Stimulated activated CD4-positive, alpha-beta T cell treated with anti-CD3 and anti-CD28 coated beads, Interleukin-15, amount 100 ng/mL, for 24 hours (primary cell): ENCODE results near the gene HESX1.

Experiments
- DNase-seq: peaks from one replicate; pipeline ENCODE4 v3.0.0-alpha.2; 2020

The HESX1 gene

DNA sequence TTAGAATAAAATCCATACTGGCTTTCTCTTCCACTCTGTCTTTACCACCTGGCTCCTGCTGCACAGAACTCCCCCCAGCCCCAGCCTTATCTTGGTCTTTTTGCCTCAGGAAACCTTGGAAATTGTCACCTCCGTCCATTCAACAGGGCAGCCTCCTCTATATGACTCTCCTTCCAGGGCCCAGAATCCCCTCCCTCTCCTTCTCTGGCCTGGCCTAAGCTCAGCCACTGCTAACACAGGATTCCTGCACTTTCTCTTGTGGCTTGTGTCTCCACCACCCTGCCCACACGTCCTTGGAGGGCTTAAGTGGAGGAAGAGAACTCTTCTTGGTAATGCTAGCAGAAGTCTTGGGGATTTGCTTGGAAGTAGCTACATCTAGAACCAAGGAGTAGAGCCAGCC is 33.1 kb downstream of the HESX1 start:
- no peak for DNase-seq

- no peak for DNase-seq
These were observed 34.1 kb downstream of the HESX1 start for GRCh38 chr3:57165641-57166040.

DNA sequence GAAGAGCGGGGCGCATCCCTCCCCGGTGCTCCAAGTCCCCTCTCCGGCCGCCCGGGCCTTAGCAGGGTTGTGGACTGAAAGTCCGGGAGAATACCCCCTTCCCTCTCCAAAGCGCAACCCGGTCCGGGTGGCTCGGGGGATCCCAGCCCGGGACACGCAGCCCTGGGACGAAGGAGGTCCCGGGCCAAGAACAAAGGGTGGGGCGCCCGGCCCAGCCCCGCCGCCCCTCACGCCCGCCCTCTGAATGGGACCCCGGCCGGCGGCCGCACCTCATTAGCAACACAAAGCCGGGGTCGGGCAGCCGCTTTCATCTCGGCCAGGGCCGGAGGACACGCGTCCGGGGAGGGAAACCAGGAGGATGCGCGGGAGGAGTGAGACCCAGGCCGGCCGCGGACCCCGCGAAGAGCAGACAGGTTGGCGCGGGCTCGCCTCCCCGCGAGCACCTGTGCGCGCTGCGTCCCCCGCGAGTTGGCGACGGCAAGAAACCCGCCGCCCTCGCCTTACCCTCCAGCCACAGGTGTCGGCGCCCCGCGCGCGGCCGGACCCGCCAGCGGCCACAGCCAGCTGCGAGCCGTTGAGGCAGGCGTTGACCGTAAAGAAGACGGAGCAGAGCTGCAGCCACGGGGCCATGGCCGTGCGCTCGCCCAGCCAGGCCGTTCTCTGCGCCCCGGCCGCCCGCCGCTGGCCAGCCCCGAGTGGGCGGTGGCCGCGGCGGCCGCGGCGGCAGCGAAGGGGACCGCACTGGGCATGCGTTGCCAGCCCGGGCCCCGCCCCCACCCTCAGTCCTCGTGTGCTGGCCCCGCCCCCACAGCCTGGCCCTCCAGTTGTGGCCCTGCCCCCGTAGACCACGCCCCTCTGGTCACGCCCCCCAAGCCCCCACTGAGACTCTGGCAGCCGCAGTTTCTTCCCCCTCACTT is 34.9 kb downstream of the HESX1 start, which contains the start of gene IL17RD:
Gene IL17RD, minus strand, starts transcription at position 697 of the 917 bp plus-strand sequence. Its CDS starts 67 bp downstream, at position 630.
- DNase-seq, result peak; percentile 81

DNA sequence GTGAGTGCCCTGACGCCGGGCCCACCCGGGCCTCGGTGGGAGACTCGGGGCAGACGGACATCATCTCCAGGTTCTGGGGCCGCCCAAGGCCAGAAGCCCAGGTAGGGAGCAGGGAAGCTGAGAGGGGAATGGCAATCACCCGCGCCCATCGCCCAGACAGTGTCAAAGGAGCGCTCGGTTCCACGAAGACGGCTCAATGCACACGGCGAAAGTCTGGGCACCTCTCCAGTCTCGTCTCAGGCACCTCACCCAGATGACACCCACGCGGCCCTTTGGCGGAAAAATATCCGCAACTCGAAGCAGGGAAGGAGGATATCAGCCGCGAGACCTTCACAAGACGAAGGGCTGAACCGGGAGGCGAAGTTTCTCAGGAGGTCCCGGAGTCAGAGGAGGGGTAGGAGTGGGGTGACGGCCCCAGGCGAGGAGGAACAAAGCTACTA is 35.5 kb downstream of the HESX1 start:
- peak; percentile 52 for DNase-seq

GRCh38 chr3:57163751-57164150 is 36.0 kb downstream of the HESX1 start:
- DNase-seq, result peak; percentile 9

GRCh38 chr3:57161915-57162314 is 37.9 kb downstream of the HESX1 start:
- DNase-seq, result no peak

- DNase-seq, result no peak
These were observed 38.8 kb downstream of the HESX1 start for GRCh38 chr3:57160765-57161538.

- no peak for DNase-seq
These were observed 39.6 kb downstream of the HESX1 start for GRCh38 chr3:57160076-57160764.

- no peak for DNase-seq
These were observed 40.7 kb downstream of the HESX1 start for GRCh38 chr3:57158813-57159738.

DNA sequence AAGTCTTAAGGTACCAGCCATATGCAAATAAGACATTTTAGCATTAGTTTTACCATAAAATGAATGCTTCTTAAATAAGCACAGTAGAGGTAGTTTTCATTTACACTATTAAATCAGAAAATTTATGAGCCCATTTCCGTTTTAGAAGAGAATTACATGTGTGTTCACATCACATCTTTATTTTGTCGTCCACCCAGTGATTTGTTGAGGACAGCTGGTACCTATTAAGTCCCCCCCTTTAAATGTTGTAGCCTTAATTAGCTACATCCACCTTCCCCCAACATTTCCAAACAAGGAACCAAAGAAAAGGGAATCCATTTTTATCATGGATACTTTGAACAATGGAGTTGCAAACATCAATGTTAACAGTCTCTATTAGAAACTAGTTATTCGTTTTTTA is 41.5 kb downstream of the HESX1 start:
- no peak for DNase-seq

DNA sequence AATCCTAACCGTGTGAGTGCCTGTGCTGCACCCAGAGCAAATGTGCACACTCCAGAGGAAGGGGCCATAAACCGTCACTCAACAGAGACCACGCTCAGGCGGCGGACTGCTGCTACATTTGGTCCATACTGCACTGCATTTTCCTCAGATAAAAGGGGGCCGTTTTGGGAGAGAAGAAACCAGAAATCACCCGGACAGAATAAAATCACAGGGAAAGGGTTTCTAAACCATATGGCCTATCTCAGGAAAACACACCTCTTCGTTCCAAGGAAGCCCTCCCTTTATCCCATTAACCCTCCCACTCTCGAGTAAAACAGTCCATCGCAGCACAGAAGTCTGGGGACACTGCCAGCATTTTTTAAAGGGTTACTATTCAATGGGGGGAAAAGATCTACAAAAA is 42.2 kb downstream of the HESX1 start:
- DNase-seq, result no peak

DNA sequence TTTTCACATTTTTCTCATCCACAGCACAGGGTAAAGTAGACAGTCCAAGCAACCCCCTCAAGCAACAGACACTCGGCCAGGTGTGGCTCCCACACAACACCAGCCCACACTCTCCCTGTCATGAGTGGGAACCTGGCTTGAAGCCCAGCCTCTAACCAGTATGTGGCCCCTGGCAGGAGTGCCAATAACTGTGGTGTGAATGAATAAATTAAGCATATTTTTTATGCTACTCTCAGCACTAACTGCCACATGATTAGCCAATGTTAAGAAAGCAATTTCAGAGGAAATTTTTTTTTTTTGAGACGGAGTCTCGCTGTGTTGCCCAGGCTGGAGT is 44.5 kb downstream of the HESX1 start:
- no peak for DNase-seq

DNA sequence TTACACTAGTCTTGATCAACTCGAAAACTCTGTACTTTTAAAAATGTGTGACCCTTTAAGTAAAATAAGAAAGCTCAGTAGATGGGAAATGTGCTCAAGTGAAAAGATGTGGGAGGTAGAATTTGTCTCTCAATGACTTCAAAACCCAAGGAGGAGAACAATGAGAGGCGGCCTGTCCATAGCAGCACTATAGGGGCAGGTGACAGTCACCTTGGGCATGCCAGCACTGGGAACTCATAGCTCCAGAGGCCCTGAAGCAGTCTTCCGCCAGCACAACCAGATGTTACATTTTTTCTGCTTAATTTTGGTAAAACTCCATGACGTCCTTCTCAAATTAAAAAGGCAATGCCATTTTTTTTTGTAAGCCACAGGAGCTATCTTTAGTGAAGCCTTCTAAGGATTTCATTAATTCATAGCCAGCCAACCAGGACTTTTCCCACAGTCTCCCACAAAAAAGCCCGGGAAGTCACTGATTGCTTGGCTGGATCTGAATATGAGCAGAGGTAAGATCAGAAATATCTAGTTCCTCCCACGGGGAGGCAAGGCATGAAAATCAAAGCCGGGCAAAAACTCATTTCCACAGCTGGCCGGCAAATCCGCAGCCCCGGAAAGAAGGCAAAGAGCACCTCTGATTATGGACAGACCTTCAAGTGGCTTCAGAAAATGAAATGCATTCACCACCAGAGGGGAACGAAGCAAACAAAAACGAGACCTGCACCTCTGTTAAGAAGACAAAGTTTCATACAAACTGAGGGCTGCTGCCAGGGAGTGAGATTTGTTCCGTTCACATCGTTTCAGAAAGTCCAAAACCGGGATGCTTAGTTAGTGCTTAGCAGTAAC is 45.1 kb downstream of the HESX1 start:
- DNase-seq, result no peak

DNA sequence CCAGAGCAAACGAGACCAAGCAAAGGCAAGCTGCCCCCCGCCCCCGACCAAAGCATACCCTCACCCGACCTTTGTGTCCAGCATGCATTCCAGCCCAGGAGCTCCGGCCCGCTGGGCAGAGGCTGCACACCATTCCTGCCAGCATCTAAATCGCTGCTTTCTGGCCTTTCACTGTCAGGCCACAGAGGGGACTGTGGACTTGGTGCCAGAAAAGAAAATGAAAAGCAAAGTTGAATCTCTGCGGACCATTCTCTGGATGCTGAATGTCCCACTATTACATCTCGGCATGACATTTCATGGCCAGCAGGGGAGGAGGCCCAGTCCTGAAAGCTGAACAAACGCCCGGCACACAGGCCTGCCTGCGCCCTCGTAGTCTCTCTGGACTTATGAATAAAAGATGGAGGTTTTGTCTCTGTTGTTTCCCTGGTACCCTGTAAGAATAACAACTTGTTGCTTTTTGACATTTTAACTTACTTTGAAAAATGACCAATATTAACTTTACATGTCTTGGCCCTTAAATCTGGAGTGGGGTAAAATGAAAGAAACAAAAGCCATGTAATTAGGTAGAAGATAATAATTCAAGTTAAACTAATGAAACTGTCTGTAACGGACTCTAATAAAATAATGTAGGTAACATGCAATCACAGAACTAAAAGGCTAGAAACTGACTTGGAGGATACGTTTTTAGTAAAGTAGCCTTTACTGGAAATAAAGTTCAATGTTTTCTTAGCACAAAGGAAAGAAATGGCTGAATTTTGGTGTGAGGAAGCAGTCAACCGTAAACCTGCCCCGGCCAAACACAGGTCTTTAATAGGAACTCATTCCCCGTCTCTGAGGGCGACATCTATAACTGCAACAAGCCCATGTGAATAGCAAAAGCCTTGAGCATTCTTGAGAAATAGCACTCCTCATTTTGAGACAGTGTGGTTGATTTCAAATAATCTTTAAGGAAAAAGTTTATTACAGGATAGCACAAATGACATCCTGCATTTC is 47.3 kb downstream of the HESX1 start:
- no peak for DNase-seq

- no peak for DNase-seq
These were observed 48.0 kb downstream of the HESX1 start for GRCh38 chr3:57151749-57152148.

DNA sequence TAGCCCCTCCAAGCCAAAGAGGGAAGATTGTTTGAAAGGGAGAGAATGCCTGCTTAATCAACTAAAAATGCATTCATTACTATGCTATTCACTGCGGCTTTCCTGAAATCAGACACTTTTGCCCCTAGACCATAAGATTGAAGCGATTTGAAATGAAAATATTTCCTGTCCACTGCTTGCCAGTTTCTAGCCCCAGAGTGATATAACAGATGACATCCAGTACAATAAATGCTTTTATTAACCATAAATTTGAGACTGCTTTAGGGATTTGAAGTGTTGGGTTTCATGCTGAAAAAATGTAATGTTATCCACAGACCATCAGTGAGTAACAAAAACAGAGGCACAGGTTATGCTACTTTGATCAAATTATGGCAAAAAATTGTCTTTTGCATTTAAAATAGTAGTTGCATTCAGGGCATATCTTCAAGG is 48.7 kb downstream of the HESX1 start:
- DNase-seq, result no peak

DNA sequence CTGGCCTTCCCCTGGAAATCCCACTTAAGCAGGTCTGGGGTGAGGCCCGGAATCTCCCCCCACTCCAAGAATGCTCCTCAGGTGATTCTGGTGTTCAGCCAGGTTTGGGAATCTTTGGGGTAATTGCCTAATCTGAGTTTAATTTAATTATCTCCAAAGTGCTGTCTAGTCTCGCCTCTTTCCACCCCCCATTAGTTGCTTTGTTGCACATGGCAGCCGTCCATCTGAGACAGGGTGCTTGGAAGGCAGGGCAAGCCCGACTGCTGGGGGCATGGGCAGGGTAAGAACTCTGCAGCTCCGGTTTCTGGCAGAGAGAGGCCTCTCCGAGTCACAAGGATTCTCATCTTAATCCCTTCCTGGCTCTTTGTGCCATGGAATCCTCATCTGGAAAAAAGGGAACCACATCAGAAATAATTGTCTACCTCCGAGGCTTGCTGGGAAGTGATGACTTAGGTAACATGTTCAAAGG is 49.6 kb downstream of the HESX1 start:
- DNase-seq, result no peak
